Right ventricle myocardium inferior (tissue), 1 donor: ENCODE data around the gene AOC1. TPM values are rescaled to one million over a fixed set of nuclear protein-coding genes. Genes with fewer than 3 reads are reported as not detected.
"Not testable (repeated sequence)": the region's sequence is repeated elsewhere in the genome, so short reads cannot be mapped to it uniquely, and the experiment has no call there.

Experiments
- ATAC-seq: fragments of 200-7000 bp; cut with Tn5 transposase; one replicate; pipeline ENCODE4 v1.9.1; 2020; ENCODE audit warnings: mild to moderate bottlenecking, moderate library complexity
- DNase-seq: peaks from one replicate; pipeline ENCODE4 v3.0.0; 2021; ENCODE audit errors: missing footprints
- intact Hi-C: fragments of 100-400 bp; cut with DNase I; formaldehyde crosslinking; loops from one replicate; pipeline ENCODE4 v1.11.0; 2022
- total RNA-seq: library from RNA; stranded (reverse); fragmentation: NEBNext Ultra II Directional; extraction: Animal tissue kit (Norgen Biotek cat#: 25700); gene quantifications from one replicate; pipeline ENCODE4 v1.2.1, GENCODE V29; 2021
- donor health status: DM: no; HTN: yes; CAD: no; lungs with severe emphysema.

The AOC1 gene
- total RNA-seq, 1 donor from 2014 or later: 0.27 TPM

GRCh38 chr7:150909200-150909995 lies 57.1 kb downstream of the AOC1 start:
- intact Hi-C loops: no loop called here
- ATAC-seq: no peak
- no peak for DNase-seq

DNA sequence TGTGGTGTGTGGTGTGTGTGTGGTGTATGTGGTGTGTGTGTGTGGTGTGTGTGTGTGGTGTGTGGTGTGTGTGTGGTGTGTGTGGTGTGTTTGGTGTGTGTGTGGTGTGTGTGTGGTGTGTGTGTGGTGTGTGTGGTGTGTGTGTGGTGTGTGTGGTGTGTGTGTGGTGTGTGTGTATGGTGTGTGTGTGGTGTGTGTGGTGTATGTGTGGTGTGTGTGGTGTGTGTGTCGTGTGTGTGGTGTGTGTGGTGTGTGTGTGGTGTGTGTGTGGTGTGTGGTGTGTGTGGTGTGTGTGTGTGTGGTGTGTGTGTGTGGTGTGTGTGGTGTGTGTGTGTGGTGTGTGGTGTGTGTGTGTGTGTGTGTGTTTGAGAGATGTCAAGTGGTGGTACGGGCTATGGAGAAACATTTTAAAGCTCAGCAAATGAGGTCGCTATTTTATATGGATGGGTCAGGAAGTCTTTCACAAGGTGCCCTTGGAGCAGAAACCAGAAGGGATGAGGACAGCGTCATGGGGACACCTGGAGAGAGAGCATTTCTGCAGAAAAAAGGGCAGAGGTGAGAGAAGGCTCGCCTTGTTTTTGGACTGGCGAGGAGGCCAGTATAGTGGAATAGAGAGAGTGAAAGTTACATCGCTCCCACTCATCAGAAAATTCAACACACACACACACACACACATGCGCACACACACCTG lies 58.1 kb downstream of the AOC1 start:
- intact Hi-C loops, ATAC-seq, DNase-seq: not testable (repeated sequence)

GRCh38 chr7:150910996-150911422 lies 58.7 kb downstream of the AOC1 start:
- DNase-seq (no peak), ATAC-seq (no peak)
- intact Hi-C loops: no loop called here

Other genes with a start within 250 kb of the AOC1 start
- 33.5 TPM for gene GIMAP6, start 220.1 kb upstream of the AOC1 start, total RNA-seq
- 6.2 TPM for gene GIMAP2, start 166.8 kb upstream of the AOC1 start, total RNA-seq
- gene GIMAP1, start 135.9 kb upstream of the AOC1 start, total RNA-seq: 5.8 TPM
- gene GIMAP5, start 115.1 kb upstream of the AOC1 start, total RNA-seq: 9.0 TPM
- 43.1 TPM for gene TMEM176B, start 52.2 kb upstream of the AOC1 start, total RNA-seq
- 31.1 TPM for gene TMEM176A, start 51.7 kb upstream of the AOC1 start, total RNA-seq
- gene KCNH2, start 125.8 kb downstream of the AOC1 start, total RNA-seq: 97.3 TPM
- gene NOS3, start 138.5 kb downstream of the AOC1 start, total RNA-seq: 19.4 TPM
- not detected for gene ATG9B, start 172.0 kb downstream of the AOC1 start, total RNA-seq
- gene ABCB8, start 175.9 kb downstream of the AOC1 start, total RNA-seq: 24.5 TPM
- 5.5 TPM for gene ASIC3, start 196.0 kb downstream of the AOC1 start, total RNA-seq
- gene CDK5, start 205.4 kb downstream of the AOC1 start, total RNA-seq: 6.7 TPM
- 61.2 TPM for gene SLC4A2, start 207.1 kb downstream of the AOC1 start, total RNA-seq
- gene FASTK, start 228.3 kb downstream of the AOC1 start, total RNA-seq: 79.2 TPM
- 35.5 TPM for gene TMUB1, start 231.0 kb downstream of the AOC1 start, total RNA-seq
- 57.4 TPM for gene AGAP3, start 234.0 kb downstream of the AOC1 start, total RNA-seq